Pulmonary artery endothelial cell (primary cell): Measurements from ENCODE around the gene MAP1B. TPM values are rescaled to one million over a fixed set of nuclear protein-coding genes. Genes with fewer than 3 reads are reported as not detected.
"Not testable (repeated sequence)": the region's sequence is repeated elsewhere in the genome, so short reads cannot be mapped to it uniquely, and the experiment has no call there.

Source experiments
- DNase-seq: peaks from one replicate; pipeline ENCODE4 v3.0.0-alpha.2; 2011; ENCODE audit warnings: low read depth, low spot score
- total RNA-seq: library from RNA; depleted of rRNA; stranded (reverse); fragments of >200 nt; gene quantifications from 2 replicates; pipeline ENCODE4 v1.2.3, GENCODE V29; 2014

MAP1B gene
- total RNA-seq, 1 donor from 2014 or later = 109 TPM

DNA sequence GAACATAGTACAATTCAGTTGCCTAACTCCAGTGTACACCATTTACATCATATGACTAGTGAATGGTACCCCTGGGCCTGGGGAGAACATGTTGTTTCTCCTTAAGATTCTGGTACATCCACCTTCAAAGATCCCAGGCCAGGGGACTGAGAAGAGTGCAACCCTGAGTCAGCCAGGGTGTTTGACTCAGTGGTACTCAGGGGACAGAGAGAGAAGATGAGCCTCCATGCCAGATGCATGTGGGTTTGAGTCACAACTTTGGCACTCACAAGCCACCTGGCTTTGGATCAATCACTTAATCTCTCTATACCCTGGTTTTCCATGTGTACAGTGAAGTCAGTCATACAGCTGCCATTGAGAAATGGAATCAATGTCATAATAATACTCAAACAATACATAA is 53.7 kb downstream of the MAP1B start:
- no peak for DNase-seq

DNA sequence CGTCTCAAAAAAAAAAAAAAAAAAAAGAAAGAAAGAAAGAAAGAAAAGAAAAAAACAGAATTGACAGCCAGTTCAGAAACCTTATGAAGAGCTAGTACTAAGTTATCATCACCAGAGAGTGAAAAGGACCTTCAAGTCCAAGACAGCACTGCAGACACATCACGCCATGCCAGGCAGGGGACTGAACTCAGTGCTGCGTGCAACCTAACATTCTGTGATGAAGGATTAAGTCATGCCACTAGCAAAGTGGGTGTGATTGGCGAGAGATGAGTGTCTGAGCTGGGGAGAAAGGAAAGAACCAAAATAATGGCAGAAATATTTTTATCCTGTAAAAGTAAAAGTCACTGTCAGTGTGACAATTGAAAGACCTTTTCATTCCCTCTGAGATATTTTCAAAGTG is 54.7 kb downstream of the MAP1B start:
- DNase-seq = no peak

DNA sequence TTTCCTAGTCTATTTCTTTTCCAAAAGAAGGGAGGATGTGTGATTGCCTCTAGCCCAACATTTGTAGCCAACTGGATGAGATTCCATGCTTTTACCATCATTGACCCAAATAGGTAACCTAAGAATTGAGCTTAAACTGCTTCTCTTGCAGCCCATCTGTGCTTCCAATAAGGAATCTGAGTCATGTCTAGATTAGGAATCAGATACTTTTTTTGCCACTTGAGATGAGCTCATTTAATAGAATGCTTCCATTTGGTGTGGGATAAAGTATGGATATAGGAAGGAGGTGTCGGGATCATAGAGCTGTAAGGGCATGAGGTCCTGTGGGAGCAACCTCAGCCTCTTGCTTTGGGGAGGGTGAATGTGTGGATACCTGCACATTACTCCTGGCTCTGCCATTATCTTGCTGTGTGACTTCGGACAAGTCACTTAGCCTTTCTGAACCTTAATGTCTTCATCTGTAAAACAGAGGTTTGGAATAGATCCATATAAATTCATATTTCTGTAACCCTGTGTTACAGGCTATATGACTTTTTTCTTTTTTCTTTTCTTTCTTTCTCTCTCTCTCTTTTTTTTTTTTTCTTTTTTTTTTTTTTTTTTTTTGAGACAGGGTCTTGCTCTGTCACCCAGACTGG is 56.2 kb downstream of the MAP1B start:
- no peak for DNase-seq

- DNase-seq = no peak
These were observed 59.0 kb downstream of the MAP1B start for GRCh38 chr5:72166070-72166979.

GRCh38 chr5:72167257-72167656 is 60.0 kb downstream of the MAP1B start:
- no peak for DNase-seq

DNA sequence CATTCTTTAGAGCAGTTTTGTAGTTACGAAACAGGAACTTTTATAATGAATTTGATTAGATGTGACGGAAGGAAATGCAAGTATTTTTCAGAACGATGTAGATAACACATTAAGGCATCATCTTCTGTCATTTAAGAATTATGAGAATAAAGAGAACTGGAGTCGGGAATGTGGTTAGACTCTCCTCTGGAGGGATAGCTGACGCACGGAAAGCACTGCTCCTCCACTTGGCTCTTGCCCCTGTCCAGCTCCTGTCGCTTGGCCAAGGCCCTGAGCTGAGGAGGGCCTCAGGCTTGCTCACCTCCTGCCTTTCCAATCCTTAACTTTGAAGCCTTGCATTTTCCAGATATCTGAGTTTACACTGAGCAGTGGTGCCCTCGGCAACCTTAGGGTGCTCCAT is 60.5 kb downstream of the MAP1B start:
- no peak for DNase-seq

DNA sequence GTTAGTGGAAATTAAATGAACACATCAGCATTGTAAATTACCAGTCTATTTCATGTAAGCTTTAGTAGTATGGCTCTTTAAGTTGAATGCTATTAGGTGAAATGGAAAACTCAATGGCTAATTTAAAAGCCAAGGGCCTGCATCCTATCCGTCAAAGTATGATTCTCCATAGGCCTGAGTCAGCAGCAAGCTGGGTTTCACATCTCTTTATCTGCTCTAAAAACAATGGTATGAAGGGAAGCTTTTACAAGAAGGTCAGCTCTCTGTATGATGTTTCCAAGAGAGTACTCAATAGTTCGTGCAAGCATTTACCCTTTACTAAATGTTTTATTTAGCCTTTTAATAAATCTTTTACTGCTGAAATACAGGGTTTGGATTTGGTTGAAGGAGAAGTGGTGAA is 62.8 kb downstream of the MAP1B start:
- no peak for DNase-seq

DNA sequence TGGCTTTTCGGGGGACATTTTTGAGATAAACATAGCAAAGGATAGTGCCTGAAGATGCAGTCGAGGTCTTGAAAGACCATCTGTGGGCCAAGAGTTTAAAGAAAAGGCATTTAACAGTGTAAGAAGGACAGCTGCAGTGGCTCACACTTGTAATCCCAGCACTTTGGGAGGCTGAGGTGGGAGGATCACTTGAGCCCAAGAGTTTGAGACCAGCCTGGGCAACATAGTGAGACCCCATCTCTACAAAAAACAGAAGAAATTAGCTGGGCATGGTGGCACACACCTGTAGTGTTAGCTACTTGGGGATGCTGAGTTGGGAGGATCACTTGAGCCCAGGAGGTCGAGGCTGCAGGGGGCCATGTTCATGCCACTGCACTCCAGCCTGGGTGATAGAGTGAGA is 63.9 kb downstream of the MAP1B start:
- not testable (repeated sequence) for DNase-seq

GRCh38 chr5:72171667-72172066 is 64.4 kb downstream of the MAP1B start:
- DNase-seq = no peak

DNA sequence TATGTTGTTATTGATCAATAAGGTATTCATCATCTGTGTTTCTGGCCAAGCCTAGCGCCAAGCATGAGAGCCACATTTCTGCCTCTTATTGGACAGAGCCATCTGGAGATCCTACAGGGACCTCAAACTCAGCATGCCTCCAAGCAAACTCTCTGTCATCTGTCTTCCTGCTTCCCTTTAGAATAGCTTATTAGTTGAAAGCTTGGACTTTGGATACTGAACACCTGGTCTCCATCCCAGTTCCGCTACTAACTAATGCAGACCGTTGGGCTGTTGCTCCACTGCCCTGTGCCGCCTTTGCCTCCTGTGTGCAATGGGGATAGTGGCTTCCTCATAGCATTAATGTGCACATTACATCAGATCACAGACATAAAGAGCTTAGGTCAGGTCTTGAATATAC is 65.5 kb downstream of the MAP1B start:
- DNase-seq = no peak

- no peak for DNase-seq
These were observed 70.3 kb downstream of the MAP1B start for GRCh38 chr5:72177538-72177937.

GRCh38 chr5:72179028-72179815 is 71.9 kb downstream of the MAP1B start:
- peak; percentile 40 for DNase-seq

- no peak for DNase-seq
These were observed 72.7 kb downstream of the MAP1B start for GRCh38 chr5:72179816-72180440.

GRCh38 chr5:72180925-72181324 is 73.7 kb downstream of the MAP1B start:
- DNase-seq = no peak

- no peak for DNase-seq
These were observed 75.4 kb downstream of the MAP1B start for GRCh38 chr5:72182686-72183085.

- DNase-seq = no peak
These were observed 75.8 kb downstream of the MAP1B start for GRCh38 chr5:72183101-72183520.

DNA sequence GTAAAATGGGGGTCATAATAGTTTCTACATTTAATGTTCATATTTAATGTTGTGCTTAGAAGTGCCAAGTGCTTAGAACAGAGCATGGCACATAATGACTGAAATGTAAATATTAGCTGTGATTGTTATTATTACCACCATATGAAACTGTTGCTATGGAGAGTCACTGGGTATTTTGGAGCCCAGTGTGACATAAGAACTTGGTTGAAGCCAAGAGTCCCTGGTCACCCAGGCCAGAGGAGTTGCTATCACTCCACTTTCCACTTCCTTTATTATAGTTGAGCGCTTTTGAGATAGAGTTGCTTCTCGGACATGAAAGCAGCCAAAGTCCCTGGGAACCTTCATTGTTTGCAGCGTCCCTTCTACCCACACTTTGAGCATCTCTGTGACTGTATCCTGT is 77.1 kb downstream of the MAP1B start:
- DNase-seq = no peak

DNA sequence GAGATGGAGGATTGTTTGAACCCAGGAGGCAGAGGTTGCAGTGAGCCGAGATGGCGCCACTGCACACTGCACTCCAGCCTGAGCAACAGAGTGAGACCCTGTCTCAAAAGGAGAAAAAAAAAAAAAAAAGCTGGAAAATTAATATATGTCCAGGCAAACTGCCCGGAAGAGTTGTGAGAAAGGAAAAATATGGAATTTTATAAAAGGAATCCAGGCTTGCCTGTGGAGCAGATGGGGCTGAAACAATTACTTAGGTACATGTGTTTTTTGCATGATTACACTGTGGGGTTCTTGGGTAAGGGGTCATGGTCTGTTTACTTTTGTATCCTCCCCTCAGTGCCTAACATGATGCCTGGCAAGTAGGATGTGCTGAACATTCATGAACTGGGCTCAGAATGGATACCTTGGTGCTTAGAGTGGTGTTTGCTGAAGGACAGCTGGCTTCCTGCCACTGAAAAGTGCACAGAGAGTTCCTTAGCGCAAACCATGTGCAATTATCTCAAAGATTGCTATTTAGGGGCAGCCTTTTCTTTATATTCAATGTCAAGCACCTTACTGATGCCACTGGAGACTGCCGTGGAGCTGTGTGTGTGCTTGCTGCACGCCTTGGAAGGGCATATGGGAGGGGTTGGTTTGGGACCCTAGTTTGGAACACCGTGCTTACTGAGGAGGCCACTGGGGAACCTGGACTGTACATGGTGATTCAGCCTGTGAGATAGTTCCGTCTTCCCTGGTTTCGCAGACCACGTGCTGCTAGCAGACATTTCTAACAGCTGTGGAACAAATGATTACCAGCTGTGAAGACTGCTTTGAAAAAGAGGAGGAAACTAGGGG is 78.4 kb downstream of the MAP1B start:
- no peak for DNase-seq

DNA sequence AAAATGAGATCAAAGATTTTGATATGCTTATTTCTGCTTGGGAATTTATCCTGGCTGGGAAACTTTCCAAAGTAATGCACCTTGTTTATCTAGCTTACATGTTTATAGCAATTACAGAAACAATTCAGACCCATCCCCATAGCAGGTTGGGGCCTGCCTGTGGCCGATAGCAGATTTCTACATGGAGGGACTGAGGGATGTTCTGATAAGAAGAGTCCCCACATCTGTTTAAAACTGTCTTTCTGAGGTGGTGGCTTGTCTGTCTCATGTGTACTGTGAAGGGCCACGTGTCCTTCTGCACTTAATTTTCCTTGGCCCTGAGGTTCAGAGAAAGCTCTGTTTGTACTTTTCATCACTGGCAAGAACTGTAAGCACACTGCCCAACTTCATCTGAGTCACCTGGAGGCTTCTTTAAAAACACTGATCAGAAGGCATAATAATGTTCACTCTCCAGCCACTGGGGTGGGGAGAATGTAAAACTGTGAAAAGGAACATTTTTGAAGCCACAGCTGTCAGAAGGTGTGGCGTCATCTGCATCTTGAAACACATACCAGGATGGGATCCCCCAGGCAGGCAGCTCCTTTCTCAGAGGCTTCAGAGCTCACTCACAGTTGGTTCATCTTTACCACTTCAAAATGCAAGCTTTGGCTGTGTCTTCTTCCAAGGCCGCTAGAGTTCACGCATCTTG is 80.3 kb downstream of the MAP1B start:
- DNase-seq = no peak

DNA sequence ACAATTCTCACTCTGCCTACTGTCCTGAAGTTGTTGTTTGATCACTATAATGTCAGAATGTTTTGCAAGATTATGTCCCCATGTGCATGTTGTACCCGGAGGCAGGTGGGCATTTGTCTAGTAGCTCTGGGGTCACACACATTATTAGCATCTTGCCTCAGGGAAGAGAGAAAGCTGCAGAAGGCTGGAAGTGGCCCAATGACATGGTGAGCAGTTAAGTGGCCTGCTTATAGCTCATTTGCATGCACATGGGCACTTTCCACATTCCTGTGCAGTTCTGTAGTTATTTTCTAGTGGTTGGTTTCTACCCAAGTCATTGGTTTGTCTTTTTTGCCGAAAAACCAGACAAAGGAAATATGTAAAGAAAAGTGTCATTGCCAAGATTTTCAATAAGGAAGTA is 80.9 kb downstream of the MAP1B start:
- no peak for DNase-seq
